Measurements from ENCODE around the gene RRAD.
A peak's percentile ranks its signal among the peaks of the same experiment; 100 is the strongest.

RRAD gene

GRCh38 chr16:66931665-66932064, 6.3 kb upstream of the RRAD start:
- no peak for DNase-seq

GRCh38 chr16:66930189-66930588, 4.9 kb upstream of the RRAD start:
- peak; percentile 46 for DNase-seq

- DNase-seq: peak; percentile 14
These were observed 3.5 kb upstream of the RRAD start for GRCh38 chr16:66928702-66929388.

DNA sequence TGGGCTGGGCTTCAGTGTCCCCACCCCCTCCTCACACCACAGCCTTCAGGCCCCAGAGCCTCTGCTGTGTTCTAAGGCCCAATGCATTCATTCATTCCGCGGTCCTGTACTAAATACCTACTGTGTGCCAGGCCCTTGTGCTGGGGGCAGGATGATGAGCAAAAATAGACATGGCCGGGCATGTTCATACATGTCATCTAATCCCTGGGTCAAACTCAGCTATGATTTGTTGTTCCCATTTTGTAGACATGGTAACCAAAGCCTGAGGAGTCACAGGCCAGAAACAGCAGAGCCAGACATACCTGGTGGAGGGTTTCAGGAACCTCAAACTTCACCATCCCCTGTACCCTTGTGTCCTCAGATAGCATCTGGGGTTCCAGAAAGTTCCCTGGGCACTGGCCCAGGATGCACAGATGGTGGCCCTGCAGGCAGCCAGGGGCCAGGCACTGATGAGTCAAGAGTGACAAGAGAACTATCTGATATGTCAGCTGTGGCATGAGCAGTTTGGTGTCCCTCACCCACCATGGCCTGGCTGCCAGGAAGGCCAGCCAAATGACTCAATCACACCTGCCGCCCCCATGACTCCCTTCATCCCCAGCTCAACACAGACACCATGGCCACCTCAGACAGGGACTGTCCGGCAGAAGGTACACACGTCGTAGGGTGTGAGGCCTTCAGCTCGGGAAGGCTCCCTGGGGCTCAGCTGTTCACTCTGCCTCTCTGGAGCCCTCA, 2.7 kb upstream of the RRAD start:
- DNase-seq: peak; percentile 9

GRCh38 chr16:66926961-66927436, 1.7 kb upstream of the RRAD start:
- DNase-seq: peak; percentile 65

GRCh38 chr16:66926171-66926947, 1.0 kb upstream of the RRAD start:
- no peak for DNase-seq

GRCh38 chr16:66924527-66925321, 611 bp downstream of the RRAD start:
- peak; percentile 48 for DNase-seq

- DNase-seq: no peak
These were observed 1.5 kb downstream of the RRAD start for GRCh38 chr16:66923866-66924265.

- no peak for DNase-seq
These were observed 2.0 kb downstream of the RRAD start for GRCh38 chr16:66923247-66923731.

GRCh38 chr16:66921729-66922450, 3.4 kb downstream of the RRAD start:
- no peak for DNase-seq

GRCh38 chr16:66920924-66921680, 4.2 kb downstream of the RRAD start:
- DNase-seq: no peak

DNA sequence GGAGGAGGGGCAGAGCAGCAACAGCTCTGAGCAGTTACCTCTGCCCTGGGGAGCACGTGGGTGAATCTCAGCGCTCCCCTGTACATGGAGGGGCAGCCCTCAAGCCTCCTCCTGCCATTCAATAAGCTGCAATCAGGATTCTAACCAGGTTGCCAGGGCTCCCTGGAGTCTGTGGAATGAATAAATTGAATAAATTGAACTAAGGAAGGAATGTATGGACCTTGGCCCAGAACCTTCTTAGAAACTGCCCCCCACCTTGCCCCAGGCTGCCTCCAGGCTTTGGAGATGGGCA, 5.1 kb downstream of the RRAD start:
- DNase-seq: no peak

- no peak for DNase-seq
These were observed 5.6 kb downstream of the RRAD start for GRCh38 chr16:66919569-66920298.

- no peak for DNase-seq
These were observed 6.3 kb downstream of the RRAD start, which contains the start of gene CDH16 for GRCh38 chr16:66918803-66919568. Gene CDH16, minus strand, starts transcription at chr16:66918885. Its CDS starts 820 bp downstream, at chr16:66918065.

GRCh38 chr16:66918355-66918754, 7.0 kb downstream of the RRAD start:
- no peak for DNase-seq

- no peak for DNase-seq
These were observed 7.6 kb downstream of the RRAD start for GRCh38 chr16:66917741-66918140.

GRCh38 chr16:66916518-66916917, 8.8 kb downstream of the RRAD start:
- DNase-seq: no peak

DNA sequence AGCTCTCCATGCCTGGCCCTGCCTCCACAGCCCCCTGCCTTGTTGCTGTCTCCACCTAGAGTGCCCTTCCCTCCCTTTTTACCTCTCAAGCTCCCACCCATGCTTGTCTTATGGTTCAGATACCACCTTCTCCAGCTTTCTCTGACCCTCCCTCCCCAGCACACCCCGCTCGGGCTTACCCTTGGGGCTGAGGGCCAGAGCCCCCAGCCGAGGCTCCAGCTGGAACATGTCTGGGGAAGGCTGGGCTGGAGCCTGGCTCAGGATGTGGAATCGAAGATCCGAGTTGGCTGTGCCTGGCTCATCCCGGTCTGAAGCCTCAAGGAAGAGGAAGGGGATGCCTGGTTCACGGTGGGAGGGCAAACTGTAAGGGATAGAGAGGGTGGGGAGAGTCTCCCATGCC, 10.3 kb downstream of the RRAD start:
- no peak for DNase-seq

DNA sequence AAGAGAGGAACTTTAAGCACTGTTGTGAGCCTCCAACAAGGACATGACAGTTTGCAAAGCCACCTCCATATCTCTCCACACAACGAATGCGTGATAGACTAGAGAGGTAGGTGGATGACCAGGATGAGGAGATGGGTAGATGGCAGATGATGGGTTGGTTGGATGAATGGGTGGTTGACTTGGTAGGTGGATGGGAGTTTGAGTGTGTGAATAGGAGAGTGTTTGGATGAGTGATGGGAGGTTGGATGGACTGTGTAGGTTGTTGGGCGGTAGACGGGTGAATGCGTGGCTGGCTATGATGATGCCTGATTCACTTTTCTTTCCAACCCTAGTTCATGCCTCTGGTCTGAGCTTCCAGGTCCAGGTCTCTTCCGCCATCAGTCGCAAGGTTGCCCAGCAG, 10.8 kb downstream of the RRAD start:
- no peak for DNase-seq

DNA sequence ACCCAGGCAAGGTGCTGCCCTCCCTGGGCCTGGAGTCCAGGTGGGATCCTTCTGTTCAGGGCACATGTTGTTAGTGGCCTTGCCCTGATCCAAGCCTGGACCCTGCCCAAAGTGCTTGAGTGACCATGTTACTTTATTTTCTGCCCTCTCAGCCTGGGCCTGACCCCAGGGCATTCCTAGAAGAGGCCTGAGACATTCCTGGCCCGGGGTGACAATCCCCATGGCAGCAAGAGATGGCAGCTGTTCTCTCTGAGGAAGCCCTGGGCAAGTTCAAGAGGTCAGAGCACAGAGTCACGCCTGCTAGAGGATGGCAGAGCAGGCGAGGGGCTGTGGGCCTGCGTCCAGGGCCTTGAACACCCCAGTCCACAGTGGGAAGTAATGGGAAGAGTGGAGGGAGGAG, 11.6 kb downstream of the RRAD start:
- DNase-seq: no peak
